Osteocyte (in vitro differentiated cells): ENCODE data around the gene BMPR1A. TPM values are rescaled to one million over a fixed set of nuclear protein-coding genes. Genes with fewer than 3 reads are reported as not detected.

Source experiments
- DNase-seq: peaks from one replicate; pipeline ENCODE4 v3.0.0; 2021; ENCODE audit warnings: mixed read lengths; ENCODE audit not compliant: unreplicated experiment; ENCODE audit errors: extremely low spot score
- H3K27ac Mint-ChIP-seq: one replicate; pipeline ENCODE4 v1.8.0; 2021; ENCODE audit warnings: mild to moderate bottlenecking, mixed read lengths; ENCODE audit not compliant: unreplicated experiment
- H3K27me3 Mint-ChIP-seq: one replicate; pipeline ENCODE4 v1.8.0; 2021; ENCODE audit warnings: mixed read lengths; ENCODE audit not compliant: unreplicated experiment
- H3K36me3 Mint-ChIP-seq: one replicate; pipeline ENCODE4 v1.8.0; 2021; ENCODE audit warnings: mixed read lengths; ENCODE audit not compliant: unreplicated experiment
- H3K4me1 Mint-ChIP-seq: one replicate; pipeline ENCODE4 v1.8.0; 2021; ENCODE audit warnings: mixed read lengths; ENCODE audit not compliant: unreplicated experiment
- H3K4me3 Mint-ChIP-seq: one replicate; pipeline ENCODE4 v1.8.0; 2021; ENCODE audit warnings: mild to moderate bottlenecking, moderate library complexity, mixed read lengths; ENCODE audit not compliant: unreplicated experiment
- H3K9me3 Mint-ChIP-seq: one replicate; pipeline ENCODE4 v1.8.0; 2021; ENCODE audit warnings: mixed read lengths; ENCODE audit not compliant: unreplicated experiment
- total RNA-seq: library from RNA; stranded (reverse); gene quantifications from 2 replicates; pipeline ENCODE4 v1.2.1, GENCODE V29; 2021
- TF ChIP-seq, protein P1 (sequence below): fragments of 200-600 bp; sonication (generic); IDR thresholded peaks from 2 replicates; pipeline ENCODE4 v1.5.0; 2021; ENCODE audit warnings: antibody characterized with exemption, mild to moderate bottlenecking, moderate library complexity

The BMPR1A gene
- total RNA-seq, 1 donor from 2014 or later = 75.5 TPM

DNA sequence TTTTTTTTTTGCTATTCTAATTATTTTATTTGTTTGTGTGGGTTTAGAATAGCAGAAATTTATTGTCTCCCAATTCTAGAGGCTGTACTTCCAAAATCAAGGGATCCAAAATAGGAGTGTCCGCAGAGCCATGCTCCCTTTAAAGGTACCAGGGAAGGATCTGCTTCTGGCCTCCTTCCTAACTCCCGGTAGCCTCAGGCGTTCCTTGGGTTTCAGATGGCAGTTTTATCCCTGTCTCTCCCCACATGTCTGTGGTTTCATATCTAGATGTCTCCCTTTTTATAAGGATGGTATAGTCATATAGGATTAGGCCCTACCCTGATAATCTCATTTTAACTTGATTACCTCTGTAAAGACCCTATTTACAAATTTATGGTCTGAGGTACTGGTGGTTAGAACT, 48.4 kb downstream of the BMPR1A start:
- TF ChIP-seq, protein P1, sequence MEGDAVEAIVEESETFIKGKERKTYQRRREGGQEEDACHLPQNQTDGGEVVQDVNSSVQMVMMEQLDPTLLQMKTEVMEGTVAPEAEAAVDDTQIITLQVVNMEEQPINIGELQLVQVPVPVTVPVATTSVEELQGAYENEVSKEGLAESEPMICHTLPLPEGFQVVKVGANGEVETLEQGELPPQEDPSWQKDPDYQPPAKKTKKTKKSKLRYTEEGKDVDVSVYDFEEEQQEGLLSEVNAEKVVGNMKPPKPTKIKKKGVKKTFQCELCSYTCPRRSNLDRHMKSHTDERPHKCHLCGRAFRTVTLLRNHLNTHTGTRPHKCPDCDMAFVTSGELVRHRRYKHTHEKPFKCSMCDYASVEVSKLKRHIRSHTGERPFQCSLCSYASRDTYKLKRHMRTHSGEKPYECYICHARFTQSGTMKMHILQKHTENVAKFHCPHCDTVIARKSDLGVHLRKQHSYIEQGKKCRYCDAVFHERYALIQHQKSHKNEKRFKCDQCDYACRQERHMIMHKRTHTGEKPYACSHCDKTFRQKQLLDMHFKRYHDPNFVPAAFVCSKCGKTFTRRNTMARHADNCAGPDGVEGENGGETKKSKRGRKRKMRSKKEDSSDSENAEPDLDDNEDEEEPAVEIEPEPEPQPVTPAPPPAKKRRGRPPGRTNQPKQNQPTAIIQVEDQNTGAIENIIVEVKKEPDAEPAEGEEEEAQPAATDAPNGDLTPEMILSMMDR = no peak
- DNase-seq = no peak
- Mint-ChIP-seq H3K4me3 (no peak overlapping the region), H3K27me3 (no peaks in the 10 kb centered on the region), H3K27ac (peak overlapping the region; percentile 81), H3K9me3 (no peaks in the 10 kb centered on the region), H3K36me3 (peaks cover 5% of the 10 kb centered on the region), H3K4me1 (peaks cover 56% of the 10 kb centered on the region)

DNA sequence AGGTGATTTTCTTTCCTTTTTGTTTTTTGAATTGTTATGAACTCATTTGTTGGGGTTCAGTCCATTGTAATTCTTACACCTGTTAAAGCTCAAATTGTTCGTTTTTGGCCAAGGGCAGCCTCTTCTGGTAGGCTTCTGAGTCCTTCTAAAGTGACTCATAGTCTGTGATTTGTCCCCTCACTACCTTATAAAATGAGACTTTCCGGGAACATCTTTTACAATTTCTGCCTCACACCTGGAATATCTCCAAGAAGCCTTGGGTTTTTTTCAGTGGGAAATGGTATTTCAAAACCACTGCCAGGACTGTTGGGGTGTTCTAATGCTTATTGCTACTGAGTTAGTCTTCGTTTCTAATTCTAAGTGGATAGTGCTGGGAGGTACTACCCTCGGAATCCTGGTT, 56.7 kb downstream of the BMPR1A start:
- H3K27me3 Mint-ChIP-seq = no peaks in the 10 kb centered on the region
- H3K9me3 Mint-ChIP-seq = no peaks in the 10 kb centered on the region
- no peak for DNase-seq
- H3K27ac Mint-ChIP-seq = no peak overlapping the region
- TF ChIP-seq, protein P1 = no peak
- peaks cover 13% of the 10 kb centered on the region for H3K36me3 Mint-ChIP-seq
- H3K4me1 Mint-ChIP-seq = peaks cover 25% of the 10 kb centered on the region
- H3K4me3 Mint-ChIP-seq = no peak overlapping the region

DNA sequence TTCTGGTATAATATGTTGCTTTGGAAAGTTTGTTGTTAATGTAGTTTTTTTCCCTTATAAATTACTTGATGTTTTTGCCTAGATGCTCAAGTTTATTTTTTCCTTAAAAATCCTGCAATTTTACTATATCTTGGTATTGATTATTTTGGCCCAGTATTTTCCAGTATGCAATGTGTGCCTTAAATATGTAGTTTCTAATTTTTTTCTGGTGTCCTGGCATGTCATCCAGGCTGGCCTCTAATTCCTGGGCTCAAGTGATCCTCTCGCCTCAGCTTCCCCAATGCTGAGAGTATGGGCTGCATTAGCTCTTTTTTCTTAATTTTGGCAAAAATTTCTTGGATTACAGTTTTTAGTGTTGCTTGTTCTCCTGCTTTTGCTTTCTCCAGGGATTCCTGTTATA, 57.6 kb downstream of the BMPR1A start:
- Mint-ChIP-seq H3K4me3 (no peak overlapping the region), H3K27ac (peak overlapping the region; percentile 35), H3K27me3 (no peaks in the 10 kb centered on the region), H3K36me3 (peaks cover 13% of the 10 kb centered on the region), H3K9me3 (no peaks in the 10 kb centered on the region), H3K4me1 (peaks cover 25% of the 10 kb centered on the region)
- TF ChIP-seq, protein P1 = no peak
- DNase-seq = no peak

DNA sequence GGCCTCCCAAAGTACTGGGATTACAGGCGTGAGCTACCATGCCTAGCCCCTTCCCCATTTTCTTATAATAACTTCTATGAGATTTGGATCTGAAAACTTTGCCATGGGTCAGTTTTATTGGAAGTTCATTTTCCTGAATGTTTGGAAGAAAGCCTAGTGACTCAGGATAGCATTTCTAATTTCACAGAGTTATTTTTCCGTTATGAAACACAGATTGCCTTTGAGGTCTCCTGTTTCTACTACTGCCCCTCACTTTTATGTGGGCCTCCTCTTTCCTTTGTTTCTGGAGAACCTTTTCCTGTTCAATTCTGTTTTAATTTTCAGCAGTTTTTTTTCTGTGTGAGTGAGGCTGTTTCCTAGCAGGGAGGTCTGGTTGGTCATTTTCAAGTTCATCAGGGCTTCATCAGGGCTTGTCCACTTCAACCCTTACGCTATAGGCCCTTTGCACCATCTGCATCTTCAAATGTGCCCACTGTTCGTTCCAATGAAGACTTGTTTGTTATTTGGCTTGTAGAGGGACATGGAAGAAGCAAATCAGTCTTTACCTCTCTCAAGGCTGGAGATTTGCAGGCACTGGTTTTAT, 58.7 kb downstream of the BMPR1A start:
- Mint-ChIP-seq H3K27ac (peak overlapping the region; percentile 13), H3K9me3 (no peaks in the 10 kb centered on the region), H3K4me3 (no peak overlapping the region), H3K4me1 (peaks cover 25% of the 10 kb centered on the region), H3K27me3 (no peaks in the 10 kb centered on the region), H3K36me3 (peaks cover 10% of the 10 kb centered on the region)
- DNase-seq = no peak
- TF ChIP-seq, protein P1 = no peak

DNA sequence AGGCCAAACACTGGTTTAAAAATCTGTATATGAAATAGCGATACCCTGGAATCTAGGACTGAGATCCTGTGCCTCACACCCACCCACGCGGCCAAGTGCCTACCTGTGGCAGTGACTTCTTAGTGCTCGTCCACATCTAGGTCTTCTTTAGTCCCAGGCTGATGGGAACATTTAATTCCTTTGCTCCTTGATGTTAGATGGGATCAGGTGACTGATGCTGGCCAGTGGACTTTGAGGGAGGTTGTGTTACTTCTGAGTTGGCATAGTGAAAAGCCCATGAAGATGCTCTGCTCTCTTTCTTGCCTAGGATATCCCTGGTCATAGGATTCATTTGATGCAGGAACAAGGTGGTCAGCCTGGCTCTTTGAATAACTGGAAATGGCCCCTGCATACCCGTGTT, 59.2 kb downstream of the BMPR1A start:
- peaks cover 22% of the 10 kb centered on the region for H3K4me1 Mint-ChIP-seq
- H3K27ac Mint-ChIP-seq = no peak overlapping the region
- H3K4me3 Mint-ChIP-seq = no peak overlapping the region

More for the DNA sequence above, 59.2 kb downstream of the BMPR1A start:
- H3K27me3 Mint-ChIP-seq = no peaks in the 10 kb centered on the region
- DNase-seq = no peak
- H3K9me3 Mint-ChIP-seq = no peaks in the 10 kb centered on the region
- peaks cover 8% of the 10 kb centered on the region for H3K36me3 Mint-ChIP-seq
- TF ChIP-seq, protein P1 = no peak
